LNCAP (cell line): ENCODE data around the gene TMEM38B.

Experiments
- CTCF ChIP-seq: fragments of 450-650 bp; IDR thresholded peaks from 2 replicates; pipeline ENCODE4 v1.5.1; 2017; ENCODE audit warnings: mild to moderate bottlenecking

Gene TMEM38B

DNA sequence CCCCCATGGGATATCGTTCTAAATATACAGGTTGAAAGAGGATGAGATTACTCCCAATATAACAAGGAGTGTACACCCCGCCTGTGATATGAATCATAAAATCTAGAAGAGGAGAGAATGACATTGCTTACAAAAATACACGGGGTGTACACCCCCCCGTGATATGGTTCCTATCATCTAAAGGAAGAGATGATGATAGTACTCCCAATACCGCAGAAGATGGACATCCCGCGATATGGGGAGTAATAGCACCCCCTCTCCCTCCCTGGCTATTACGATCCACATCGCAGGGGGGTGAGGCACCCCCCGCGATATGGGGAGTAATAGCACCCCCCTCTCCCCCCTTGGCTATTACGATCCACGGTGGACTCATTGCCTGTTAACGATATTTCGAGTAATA lies 124.6 kb downstream of the TMEM38B start:
- TF ChIP-seq CTCF, result no peak

DNA sequence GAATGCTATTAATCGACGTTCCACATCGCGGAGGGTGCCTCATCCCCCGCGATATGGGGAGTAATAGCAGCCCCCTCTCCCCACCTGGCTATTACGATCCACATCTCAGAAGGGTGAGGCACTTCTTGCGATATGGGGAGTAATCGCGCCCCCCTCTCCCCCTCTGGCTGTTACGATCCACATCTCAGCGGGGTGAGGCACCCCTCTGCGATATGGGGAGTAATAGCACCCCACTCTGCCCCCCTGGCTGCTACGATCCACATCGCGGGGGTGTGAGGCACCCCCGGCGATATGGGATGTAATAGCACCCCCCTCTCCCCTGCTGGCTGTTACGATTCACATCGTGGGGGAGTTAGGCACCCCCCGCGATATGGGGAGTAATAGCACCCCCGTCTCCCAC lies 128.5 kb downstream of the TMEM38B start:
- no peak for TF ChIP-seq CTCF
